SK-N-MC (cell line): ENCODE data around the gene C6orf141.

Experiments
- EZH2 ChIP-seq: fragments of 200-600 bp; sonication (generic); IDR thresholded peaks from one replicate; pipeline ENCODE4 v1.6.1; 2017; ENCODE audit warnings: antibody characterized with exemption
- POLR2AphosphoS5 ChIP-seq: IDR thresholded peaks from 2 replicates; pipeline ENCODE4 v1.6.1; 2012; ENCODE audit warnings: mild to moderate bottlenecking, low read depth, low read length, borderline replicate concordance

DNA sequence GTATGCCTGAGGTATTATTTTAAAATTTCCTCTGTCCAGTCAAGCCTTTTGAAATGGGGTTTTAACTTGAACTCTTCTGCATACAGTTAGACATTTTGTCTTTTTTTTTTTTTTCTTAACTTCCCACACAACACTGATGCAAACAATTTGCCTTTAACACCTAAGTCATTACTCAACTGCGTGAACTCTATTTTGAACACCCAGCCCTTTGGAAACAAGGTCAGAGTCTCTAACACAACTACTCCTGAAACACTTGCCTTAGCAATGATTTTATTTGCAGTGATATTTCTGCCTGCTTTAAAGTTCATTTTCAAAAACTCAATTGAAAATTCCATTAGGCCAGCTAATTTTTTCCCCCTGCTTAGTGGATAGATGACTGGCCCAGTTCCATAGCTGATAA, 26.6 kb upstream of the C6orf141 start:
- no peak for TF ChIP-seq POLR2AphosphoS5
- no peak for TF ChIP-seq EZH2
